Stimulated activated CD4-positive, alpha-beta T cell treated with anti-CD3 and anti-CD28 coated beads, Interleukin-1b, Interleukin-23, amount 100 ng/mL, for 24 hours (primary cell): Measurements from ENCODE around the gene FRA10AC1.
"Not testable (repeated sequence)": the region's sequence is repeated elsewhere in the genome, so short reads cannot be mapped to it uniquely, and the experiment has no call there.

Experiments
- DNase-seq, 4 experiments: peaks; one replicate each; pipeline ENCODE4 v3.0.0-alpha.2; 2020; ENCODE audit warnings: low read depth in 4 of 4, low spot score in 1 of 4

FRA10AC1 gene

DNA sequence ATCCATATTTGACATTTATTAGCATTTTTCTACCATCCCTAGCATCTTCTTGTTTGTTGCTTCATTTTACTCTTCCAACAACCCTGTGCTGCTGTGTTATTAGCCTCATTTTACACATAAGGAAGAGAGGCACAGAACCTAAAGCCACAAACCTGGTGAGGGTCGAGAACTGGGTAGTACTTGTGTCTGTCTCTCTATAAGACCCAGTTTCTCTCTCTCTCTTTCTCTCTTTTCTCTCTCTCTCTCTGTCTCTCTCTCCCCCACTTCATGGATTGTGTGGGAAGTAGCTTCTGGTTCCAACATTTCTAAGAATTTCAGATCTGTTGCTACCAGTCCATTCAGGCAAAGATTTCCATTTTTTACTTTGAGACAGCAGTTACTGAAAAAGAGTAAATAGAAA, 1.4 kb upstream of the FRA10AC1 start:
- DNase-seq, result no peak

DNA sequence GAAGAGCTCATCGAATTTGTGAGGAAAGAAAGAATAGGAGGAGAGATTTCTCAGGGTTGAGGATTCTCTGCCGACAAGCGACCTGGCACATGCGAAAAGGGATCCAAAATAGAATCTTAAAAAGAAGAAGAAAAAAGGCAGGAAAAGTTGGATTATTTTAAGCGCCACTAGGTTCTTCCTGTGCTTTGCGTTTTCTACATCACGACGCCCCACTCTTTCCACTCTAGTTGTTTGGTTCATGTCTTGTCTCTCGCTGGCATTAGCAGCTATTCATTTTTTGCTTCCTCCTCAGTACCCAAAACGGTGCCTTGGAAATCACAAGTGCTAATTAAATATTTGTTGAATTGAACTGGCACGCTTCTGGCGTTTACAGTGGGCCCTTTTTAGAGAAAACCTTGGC, 674 bp upstream of the FRA10AC1 start:
- DNase-seq, result peak in 1 of 4 experiments; percentile 4

DNA sequence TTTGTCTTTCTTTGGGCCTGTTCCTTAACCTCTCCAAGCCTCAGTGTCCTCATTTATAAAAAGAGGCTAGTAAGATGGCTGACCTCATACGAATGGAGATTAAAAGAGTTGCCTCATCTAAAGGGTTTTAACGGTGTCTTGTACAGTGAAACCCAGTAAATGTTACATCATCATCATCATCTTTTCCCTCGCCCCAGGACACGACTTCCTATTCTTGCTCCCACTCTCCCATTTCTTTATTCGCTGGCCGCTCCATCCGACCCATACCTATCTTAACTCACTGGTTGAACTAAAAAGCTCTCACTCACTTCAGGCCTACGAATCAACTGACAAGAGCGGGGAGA, 554 bp downstream of the FRA10AC1 start:
- DNase-seq, result peak in 2 of 4 experiments; percentile 0 to 2

DNA sequence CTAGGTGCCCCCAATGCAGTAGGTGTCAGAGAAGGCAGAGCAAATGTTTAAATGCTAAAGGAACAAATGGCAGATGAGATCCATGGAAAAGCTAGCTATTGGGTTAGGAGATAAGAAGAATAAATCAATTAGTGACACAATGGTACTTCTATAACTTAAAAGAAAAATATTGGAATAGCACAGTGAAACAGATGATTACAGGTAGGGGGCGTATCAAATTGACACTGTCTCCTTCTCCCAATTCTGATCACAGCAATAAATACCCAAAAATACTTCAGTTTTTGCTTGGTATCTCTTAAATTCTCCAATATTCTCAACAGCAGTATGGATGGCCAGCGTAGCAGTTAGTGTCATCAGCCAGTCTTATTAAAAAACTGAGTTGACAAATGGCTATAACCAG, 5.2 kb downstream of the FRA10AC1 start:
- no peak for DNase-seq

DNA sequence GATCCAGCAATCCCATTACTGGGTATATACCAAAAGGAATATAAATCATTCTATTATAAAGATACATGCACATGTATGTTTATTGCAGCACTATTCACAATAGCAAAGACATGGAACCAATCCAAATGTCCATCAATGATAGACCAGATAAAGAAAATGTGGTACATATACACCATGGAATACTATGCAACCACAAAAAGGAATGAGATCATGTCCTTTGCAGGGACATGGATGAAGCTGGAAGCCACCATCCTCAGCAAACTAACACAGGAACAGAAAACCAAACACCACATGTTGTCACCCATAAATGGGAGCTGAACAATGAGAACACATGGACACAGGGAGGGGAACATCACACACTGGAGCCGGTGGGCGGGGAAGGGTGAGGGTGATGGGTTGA, 5.8 kb downstream of the FRA10AC1 start:
- DNase-seq, result not testable (repeated sequence)

DNA sequence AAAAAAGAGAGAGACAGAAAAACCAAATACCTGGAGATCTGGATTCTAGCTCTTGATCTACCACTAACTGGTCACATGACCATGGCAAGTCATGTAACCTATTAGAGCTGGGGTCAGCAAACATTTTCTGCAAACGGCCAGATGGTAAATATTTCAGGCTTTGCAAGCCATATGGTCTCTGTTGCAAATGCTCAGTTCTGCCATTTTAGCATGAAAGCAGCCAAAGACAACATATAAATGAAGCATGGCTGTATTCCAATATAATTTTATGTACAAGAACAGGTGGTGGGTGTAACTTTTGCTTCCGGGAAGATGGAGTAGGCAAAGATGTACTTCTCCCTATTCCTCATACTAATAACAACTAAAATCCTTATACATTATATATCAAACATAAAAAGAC, 6.7 kb downstream of the FRA10AC1 start:
- no peak for DNase-seq

DNA sequence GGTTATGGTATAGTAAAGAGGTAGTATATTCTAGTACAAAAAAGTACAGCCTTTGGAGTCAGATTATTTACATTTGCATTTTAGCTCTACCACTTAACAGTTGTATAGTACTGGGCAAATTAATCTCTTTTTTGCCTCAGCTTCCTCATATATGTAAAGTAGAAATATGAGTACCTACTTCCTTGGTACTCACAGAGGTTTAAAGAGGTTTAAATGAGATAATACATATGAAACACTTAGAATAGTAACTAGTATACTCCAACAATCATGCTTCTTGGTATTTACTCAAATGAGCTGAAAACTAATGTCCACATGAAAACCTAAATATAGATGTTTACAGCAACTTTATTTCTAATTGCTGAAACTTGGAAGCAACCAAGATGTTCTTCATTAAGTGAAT, 14.7 kb downstream of the FRA10AC1 start:
- DNase-seq, result no peak

DNA sequence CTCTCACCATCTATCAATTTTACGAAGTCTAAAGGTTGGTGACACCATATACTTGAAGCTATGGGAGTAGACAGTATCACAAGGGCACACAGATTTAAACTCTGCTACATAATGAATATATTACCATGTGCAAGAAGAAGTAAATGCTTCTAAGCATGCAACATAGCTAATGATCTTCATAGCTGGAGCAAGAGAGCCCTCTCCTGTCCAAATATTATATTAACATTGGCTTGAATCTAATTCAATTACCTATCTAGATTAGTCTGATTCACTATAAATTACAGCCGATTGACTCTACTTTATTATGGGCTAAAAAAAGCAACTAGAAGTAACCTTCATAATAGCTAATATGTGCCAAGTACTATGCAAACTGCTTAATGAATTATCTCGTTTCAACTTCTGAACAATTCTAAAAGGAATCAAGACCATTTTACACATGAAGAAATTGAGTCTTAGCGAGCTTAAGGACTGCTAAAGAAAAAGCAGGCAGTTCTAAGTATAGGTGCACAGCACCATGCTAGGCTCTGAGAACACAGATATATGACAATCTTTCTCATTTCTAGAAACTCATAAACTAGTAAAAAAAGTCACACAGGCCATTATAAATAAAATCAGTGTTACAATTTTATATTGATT, 21.9 kb downstream of the FRA10AC1 start:
- DNase-seq, result no peak

DNA sequence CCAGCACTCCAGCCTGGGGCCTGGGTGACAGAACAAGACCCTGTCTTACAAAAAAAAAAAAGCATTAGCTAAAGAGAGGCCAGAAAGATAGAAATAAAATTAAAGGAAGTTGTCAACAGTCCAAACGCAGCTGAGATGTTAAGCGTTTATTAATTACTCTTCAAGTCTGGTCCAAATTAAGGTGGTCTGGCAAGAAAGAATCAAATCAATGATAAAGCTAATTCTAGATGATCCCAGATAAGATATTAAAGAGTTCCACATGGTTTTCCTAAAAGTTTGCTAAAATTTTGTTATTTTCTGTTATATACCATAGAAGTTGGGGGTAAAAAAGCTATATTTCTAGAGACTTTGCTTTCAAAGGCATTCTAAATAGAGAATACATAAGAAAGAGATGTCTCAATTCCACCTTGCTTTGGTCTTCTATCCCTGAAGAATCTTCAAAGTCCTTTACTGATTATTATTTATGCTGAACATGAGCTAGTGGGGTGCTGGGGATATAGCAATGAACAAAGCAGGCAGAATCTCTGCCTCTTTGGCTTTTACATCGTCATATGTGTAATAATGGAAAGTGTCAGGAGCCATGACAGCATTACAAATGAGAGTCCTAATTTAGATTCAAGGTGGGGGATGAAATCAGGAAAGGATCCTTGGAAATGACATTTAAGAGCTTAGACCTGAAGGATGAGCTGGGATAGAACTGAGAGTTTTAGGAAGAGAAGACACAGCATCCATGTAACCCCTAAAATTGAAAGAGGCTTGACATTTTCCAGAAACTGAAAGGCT, 23.4 kb downstream of the FRA10AC1 start:
- no peak for DNase-seq

DNA sequence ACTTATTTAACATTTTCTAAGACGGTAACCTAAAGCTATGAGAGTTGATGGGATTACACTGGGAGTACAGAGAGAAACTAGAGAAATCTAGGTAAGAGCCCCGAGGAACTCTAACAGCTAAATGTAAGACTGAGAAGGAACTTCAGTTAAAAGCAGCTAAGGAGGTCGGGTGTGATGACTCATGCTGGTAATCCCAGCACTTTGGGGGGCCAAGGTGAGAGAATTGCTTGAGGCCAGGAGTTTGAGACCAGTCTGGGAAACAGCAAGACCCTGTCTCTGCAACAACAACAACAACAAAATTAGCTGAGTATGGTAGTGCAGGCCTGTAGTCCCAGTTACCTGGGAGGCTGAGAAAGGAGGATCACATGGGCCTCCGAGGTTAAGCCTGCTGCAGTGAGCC, 24.0 kb downstream of the FRA10AC1 start:
- DNase-seq, result no peak

DNA sequence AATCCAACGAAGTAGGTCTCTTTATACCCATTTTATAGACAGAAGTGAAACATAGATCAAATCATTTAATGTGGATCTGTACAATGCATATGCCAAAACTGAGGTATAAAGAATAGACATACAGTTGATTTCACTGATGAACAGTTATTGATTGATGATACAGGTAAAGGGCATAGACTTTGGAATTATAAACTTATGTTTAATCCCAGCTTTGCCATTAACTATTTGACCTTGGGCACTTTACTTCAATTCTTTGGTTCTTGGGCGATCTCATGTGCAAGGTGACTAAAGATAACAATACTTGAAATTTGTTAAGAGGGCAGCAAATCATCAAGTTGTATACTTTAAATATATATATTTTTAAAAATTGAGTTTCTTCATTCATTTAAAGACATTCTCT, 28.6 kb downstream of the FRA10AC1 start:
- DNase-seq, result no peak

DNA sequence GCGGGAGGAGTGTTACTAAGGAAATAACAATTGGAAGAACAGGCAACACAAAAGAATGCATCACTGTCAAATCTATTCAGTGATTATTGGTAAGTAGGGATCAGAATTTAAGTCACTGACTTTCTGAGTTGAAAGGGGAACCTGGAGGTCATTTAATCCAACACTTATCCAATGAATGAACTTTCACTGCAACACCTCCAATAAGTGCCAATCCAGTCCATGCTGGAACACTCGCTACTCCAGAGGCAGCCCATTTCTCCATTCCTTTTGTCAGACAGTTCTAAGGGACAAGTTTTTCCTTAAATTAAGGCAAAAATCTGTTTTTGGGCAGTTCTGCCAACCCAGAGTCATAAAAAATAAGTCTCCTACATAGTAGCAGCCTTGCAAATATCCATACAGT, 29.5 kb downstream of the FRA10AC1 start:
- DNase-seq, result no peak

DNA sequence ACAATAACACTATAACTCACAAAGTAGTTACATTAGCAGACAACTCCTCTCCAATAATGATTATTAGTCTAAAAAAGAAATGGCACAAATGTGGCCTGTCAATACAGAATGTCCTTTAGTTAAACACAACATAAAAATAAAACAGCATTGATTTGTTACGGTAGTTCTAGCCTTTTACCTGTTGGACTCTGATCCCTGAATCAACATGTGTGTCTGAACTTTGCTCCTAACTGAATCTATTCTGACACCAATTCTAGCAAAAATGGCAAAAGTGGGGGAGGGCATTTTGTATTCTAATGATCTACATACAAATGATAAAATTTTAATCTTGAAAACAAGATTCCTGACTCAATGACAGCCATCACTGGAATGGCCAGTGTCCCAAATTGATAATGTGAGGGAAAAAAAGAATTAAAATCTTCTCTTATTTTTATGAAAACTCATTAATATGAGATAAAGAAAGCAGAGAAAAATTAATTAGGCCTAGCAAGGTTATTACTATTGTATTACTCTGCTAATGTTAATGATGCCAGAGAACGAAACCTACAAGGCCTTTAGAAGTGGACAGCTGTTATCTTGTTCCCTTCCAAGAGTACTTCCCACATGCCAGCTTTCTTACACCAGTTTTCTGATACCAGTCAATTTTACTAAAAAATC, 30.2 kb downstream of the FRA10AC1 start:
- DNase-seq, result no peak

DNA sequence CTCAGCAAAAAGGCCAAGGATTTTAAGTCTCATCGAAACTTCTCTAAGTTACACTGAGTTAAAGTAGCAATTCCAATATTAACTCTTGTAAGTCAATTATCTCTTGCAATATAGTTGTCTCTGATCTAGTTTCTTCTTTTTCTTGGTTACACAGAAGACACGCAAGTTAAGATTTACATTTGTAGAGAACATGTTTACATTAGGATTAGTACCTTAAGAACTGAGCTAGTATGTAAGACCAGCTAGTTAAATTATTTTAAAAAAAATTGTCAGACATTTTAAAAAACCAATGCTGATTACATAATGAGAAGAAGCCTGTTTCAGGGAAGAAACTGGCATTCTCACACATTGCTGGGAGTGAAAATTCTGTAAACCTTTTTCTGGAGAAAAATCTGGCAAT, 31.4 kb downstream of the FRA10AC1 start:
- no peak for DNase-seq

DNA sequence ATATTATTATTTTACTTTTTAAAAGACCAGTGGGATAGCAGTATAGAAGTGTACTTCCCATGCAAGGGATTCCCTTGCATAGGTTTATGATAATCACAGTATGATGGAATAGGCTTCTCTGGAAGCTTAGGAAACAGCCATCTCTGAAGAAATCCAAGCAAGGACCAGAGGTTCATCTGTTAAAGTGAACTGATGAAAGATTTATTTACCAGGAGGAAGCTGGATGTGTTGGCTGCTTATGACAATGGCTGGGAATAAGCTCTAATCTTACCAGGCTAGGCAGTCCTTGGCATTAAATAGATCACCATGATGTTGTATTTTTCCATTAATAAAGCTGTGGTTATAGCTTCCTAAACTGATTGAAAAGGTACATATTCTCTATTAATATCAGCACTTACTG, 32.0 kb downstream of the FRA10AC1 start:
- no peak for DNase-seq

DNA sequence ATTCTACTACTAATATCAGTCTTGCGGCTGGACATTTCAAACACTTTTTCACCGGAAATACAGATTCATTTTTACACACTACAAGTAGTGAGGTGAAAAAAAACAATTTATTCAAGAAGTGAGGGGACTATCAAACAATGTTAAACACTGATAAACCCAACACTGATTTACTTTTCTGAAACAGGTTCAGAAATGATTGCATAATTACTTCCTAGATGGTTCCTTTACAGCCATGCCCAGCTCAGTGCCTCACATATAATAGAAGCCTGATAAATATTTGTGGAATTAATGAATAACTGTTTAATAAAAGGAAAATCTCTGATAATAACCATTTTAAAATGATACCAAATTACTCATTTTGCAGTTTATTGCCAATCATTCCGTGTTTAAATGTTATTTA, 34.6 kb downstream of the FRA10AC1 start:
- DNase-seq, result no peak

DNA sequence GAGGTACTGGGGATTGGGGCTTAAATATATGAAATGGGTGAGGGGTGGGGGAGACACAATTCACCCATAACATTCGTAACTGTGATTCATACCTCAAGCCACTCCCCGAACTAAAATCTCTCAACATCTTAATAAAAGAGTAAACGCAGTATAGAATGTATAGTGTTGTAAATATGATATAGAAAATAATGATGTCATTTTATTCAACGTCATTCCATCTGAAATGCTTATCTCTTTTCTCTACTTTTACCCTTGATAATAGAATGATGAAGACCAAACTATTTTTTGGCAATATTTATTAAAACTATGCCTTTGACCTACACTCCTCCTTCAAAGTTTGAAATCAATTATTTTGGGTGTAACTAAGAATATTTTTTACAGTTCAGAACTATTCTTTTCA, 36.4 kb downstream of the FRA10AC1 start:
- no peak for DNase-seq

DNA sequence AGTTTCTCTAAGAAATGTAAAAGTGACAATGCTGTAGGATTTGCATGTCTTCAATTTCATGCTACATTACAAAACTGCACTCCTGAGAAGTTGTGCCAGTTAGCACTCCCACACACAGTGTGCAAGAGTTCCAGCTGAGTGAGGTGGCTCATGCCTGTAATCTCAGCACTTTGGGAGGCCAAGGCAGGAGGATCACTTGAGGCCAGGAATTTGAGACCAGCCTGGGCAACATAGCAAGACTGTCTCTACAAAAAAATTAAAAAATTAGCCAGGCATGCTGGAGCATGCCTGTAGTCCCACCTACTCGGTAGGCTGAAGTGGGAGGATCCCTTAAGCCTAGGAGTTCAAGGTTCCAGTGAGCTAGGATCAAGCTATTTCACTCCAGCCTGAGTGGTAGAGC, 44.6 kb downstream of the FRA10AC1 start:
- no peak for DNase-seq

DNA sequence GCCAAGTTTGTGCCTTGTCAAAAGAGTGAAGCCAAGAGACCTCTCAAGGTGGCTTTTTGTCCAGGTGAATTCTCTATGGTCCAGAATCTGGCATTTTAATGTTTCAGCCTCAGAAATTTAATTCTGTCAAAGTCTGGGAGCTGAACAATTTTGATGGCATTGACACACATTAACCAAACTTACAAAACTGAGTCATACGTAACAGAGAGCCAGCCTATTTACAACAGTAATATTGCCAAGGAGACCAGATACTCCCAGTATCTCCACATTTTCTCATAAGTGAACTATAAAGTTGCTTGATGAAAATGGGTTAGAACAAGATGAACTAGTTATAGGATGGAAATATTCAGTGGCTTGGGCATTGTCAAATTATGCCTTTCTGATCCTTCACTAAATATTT, 46.2 kb downstream of the FRA10AC1 start:
- no peak for DNase-seq

DNA sequence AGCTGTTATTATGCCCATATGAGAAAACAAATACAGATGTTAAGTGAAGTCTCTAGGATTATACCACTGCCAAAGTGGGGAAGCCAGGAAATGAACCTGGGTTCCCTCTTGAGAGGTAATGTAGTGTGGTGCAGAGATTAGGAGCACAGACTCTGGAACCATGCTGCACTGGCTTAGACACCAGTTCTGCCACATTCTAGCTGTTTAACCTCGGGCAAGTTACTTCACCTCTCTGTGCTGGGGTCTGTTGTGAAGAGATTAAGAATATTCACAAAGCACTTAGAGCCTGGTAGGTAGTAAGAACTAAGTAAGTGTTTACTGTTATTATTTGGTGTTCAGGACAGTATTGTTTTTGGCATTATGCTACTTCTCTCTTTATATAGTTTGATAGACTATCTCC, 48.2 kb downstream of the FRA10AC1 start:
- DNase-seq, result no peak

DNA sequence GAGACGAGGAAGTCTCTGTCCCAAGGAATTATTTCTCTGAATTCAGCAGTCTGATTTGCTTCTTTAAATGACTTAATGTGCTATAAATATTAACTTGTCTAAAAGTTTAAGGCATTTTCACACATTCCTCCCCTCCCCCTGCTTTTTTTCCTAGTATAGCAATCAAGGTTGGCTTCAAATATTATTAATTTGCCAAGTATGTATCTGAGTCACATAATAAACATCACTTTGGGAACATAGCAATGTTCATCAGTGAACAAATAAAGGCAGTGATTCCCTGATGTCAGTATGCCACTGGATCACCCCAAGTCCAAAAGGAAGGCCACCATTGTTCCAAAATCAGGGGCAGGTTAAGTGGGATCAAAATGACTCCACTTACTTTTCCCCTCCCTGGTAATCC, 49.5 kb downstream of the FRA10AC1 start:
- no peak for DNase-seq

DNA sequence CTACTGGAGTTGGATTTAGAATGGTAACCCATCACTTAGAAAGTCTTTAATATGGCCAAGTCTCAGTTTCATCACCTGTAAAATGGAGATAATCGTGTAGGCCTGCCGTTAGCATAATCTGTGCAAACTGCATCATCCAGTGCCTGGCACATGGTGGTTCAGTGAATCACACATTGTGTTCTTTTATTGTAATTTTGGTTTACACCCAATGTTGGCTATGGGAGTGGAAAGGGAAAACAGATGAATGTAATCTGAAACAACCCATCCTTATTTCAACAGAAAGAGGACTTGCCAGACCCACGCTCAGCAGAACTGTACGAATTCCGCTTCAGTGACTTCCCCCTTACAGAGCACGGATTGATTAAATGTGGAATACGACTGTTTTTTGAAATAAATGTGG, 62.6 kb downstream of the FRA10AC1 start:
- no peak for DNase-seq
